Testis (tissue), 2 donors: Measurements from ENCODE around the gene DGUOK.

Experiments
- CTCF ChIP-seq, 3 experiments: fragments of 450-650 bp in 2 of 3; fragments of 200-600 bp in 1 of 3; sonication (generic) in 1 of 3; IDR thresholded peaks; one replicate each; pipeline ENCODE4 v1.5.1; 2016 to 2019; ENCODE audit warnings: antibody characterized with exemption in 3 of 3, mild to moderate bottlenecking in 2 of 3, moderate library complexity in 1 of 3
- POLR2A ChIP-seq: fragments of 450-650 bp; IDR thresholded peaks from one replicate; pipeline ENCODE4 v1.6.1; 2017; ENCODE audit warnings: antibody characterized with exemption, mild to moderate bottlenecking, moderate library complexity

GRCh38 chr2:73977466-73977865, 50.8 kb downstream of the DGUOK start:
- no peak for TF ChIP-seq POLR2A
- no peak for TF ChIP-seq CTCF (IDR thresholded peaks at IDR 0.05)
